Middle frontal gyrus (tissue), 1 donor: ENCODE measurements around the gene KCNA10.
A peak's percentile ranks its signal among the peaks of the same experiment; 100 is the strongest.
"Not testable (repeated sequence)": the region's sequence is repeated elsewhere in the genome, so short reads cannot be mapped to it uniquely, and the experiment has no call there.

Source experiments
- DNase-seq: peaks from one replicate; pipeline ENCODE4 v3.0.0-alpha.2; 2015; ENCODE audit warnings: low spot score; ENCODE audit errors: extremely low spot score

Gene KCNA10

DNA sequence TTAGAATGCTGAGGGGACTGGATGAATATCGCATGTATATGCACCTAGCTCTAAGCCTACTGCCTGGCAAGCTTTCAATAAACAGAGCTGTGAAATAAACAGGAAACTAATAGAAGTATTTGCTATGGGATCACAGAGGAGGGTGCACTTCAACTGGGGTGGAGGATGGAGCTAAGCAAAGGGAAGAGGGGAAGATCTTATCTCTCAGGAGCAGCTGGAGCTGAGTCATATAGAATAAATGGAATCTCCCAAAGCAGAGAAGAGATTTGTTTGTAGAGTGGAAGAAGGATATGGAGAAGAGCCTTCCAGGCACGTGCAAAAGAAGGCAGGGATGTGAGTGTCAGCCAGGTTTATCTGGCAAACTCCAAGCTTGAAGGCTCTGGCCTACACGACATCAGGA, 17.0 kb upstream of the KCNA10 start:
- DNase-seq: no peak

DNA sequence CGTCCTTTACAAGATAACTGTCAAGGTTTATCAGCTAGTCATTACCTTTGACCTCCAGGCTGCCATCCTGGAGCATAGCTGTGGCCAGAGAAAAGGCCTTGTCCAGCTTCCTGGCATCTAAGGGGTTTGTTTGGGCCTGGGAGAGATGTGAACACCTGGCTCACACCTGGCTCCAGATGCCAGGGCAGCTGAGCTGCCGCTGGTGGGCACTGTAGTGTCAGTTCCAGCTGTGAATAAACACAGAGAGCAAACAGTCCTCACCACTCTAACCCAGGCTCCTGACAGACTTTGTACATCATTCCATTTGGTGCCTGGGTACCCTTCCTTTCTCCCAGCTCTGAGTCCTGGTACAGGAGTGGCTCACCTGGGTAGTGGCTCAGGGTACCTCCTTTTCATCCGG, 14.3 kb upstream of the KCNA10 start:
- DNase-seq: no peak

DNA sequence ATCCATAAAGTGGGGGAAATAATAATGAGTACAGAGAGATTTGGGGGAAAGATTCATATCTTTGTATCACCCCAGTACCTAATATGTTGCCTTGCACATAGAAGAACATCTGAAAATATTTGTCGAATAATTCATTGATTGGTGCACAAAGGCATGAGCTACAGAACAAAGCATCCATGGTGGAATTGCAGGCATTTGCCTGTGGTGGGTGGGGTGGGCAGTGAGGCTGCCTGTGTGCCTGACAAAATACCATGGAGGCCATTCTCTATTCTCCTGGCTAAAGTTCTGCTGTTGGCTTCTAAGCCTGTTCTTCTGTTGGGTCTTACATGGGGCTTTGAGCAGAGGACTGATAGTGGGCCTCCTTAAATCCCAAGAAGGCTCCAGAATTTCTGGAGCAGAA, 10.0 kb upstream of the KCNA10 start:
- no peak for DNase-seq

DNA sequence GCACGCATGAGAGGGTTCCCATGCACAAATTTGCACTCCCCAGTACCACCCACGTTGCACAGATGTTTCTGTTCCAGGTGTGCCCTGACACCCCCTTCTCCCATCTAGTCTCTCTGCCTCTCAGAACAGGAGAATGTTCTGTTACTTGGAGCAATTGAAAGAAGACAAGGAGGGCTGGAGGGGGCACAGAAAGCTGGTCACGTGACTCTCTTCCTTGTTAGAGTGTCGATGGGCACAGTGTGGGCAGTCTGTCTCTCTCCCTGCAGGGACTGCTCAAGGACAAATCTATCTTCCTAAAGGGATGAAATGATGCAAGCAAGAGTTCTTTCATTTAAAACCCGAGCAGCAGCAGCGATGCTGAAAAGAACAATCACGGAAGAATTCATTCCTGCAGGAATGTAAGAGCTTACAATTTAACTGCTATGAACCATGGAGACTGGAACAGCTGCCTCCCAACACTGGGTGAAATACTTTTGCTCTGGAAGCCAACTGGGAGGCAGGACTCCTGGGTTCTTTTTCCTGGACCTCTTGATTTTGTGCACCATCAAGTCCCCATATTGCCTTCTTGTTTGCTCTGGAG, 7.3 kb upstream of the KCNA10 start:
- DNase-seq: no peak

DNA sequence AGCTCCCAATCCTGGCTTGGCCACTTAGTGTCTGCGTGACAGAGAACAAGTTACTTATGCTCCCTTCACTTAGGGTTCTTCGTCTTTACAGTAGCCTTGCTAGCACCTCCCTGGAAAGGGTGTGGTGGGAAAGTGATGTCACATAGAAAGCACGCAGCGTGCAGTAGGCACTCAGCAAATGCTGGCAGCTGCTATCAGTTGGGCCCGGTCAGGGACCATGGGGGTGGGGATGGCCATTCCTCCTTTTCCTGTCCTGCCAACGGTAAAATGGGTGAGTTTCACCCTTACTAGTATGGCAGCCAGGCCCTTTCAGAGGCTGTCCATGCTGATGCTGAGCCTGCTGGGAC, 6.2 kb upstream of the KCNA10 start:
- no peak for DNase-seq

DNA sequence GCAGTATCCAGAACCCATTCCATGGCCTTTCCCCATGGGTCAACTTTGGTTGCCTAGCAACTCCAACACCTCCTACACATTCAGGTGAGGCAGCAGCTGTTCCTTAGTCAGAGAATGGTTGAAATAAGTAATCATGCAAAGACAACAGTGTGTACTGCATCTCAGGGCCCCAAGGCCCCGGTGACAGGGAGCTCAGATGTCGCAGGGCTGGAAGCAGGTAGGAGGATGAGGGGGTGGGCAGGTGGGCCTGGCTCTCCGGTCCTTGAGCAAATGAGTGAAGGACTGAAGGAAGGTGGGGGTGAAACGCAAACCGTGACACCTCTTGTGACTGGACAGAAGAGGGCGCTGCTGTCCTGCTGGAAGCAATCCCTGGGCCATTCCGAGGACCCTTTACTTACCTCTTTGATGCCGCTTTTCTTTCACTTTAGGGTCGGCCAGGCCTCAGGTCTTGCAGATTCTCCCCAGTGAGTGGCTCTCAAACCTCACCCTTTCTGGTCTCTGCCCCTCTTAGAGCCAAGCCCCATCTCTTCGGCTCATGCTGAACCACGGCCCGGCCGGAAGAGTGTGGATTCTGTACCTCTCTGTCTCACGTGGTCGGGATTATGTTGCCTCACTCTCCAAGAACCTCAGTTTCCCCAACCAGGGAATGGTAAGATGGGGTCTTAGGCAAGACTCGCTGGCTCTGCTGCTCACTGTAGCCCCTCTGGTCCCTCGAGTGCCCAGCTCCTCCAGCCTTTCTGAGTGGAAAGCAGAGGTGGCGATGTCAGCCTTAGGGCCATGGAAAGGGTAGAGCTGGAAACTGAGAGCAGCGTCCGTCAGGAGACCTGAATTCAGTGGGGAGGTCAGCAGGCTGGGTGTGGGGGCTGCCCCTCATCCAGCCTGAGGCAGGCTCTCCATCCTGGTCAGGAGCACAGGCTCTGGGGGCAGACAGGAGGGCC, 5.6 kb upstream of the KCNA10 start:
- peak; percentile 14 for DNase-seq

DNA sequence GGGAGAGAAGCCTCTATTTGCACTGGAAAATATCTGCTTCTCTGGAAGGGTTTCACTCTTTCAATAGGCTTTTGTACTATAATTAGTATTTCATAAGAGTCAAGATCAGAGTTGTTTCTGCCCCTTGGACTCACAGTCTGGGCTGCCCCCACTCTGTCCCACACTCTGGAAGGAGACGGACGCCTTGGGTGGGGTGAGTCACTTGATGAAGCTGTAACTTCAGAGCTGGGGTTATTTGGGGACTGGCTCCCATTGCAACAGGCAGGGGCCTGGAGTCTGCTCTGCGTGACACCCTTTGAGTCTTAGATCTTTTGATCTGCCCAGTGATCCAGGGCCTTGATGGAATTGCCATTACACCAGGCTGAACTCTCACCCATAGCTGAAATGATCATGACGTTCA, 4.0 kb upstream of the KCNA10 start:
- no peak for DNase-seq

DNA sequence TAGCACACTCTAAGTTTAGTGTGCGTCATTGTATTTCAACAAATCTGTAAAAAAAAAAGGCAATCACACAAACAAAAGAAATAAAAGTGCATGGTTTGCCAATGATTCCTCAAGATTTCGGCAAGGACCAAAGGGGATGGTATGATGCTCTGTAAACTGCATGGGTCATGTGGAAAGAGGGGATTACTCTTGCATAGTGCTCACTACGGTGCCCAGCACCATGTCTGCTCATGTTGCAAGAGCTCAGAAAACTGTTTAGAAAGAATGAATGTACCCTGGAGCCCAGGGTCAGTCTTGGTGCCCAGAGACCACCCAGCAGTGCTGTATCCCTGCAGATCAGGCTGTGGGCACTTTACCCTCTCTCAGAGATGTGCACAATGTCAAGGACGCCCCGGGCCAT, 3.6 kb upstream of the KCNA10 start:
- no peak for DNase-seq

DNA sequence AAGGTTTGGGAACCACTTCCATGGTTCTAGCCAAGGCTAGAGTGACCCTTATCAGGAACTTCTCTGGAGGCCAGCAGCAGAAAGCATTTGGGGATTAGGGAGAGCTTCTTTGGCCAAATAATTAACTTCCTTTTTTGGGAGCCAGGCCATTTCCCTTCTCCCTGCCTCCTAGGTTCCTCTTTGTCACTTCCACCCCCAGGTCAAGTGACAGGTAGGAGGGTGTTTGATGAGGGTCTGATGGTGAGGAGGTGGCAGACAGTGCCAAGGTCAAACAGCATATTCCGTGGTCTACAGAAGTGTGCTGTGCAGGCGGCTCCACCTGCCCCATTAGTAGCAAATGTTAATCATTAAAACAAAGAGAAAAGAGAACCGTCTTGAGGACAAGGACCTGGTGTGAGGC, 1.9 kb upstream of the KCNA10 start:
- DNase-seq: no peak

DNA sequence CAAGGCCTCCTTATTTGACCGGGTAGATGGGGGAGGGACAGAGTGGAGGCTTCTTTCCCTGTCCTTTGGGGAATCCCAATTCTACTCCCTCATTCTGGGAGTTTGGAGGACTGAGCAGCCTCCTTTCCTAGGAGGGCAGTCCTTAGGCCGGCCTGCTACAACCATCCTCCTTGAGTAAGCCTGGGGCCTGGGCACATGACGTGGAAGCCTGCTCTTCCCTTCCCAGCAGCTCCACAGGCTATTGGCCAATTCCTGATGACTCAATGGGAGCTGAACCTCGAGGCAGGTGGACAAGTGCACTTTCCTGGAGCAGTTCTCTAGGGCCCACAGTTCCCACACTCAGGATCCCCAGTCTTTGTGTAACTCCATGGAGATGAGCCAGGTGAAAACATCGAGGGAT, 3.1 kb downstream of the KCNA10 start:
- no peak for DNase-seq

DNA sequence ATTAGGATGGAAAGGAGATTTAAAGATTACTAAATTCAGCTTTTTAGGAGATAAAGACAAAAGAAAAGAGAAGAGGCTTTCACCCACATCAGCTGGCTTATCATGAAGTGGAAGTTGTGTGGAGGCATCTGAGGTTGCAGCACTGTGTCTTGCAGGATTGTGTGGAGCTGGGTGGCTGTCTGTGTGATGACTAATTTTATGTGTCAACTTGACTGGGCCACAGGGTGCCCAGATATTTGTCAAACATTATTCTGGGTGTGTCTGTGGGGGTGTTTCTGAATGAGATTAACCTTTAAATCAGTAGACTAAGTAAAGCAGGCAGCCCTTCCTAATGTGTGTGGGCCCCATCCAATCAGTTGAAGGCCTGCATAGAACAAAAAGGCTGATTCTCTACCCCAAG, 3.9 kb downstream of the KCNA10 start:
- DNase-seq: no peak

DNA sequence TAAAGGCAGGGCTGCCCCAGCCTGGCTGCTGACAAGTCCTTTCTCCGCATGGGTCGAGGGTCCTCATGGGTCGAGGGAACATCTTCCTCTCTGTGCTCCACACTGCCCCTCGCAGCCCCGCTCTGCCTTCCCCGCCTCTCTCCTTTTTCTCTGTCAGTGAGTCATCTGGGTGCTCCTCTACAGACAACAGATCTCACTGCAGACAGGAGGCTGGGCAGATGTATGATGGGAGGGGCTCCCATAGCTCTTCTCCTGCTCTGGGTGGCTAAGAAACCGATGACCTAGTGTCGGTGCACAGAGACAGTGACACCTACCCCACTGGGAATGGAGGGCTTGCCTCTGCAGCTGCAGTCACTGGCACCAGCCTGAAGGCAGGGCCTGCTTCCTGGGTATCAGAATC, 5.5 kb downstream of the KCNA10 start:
- no peak for DNase-seq

DNA sequence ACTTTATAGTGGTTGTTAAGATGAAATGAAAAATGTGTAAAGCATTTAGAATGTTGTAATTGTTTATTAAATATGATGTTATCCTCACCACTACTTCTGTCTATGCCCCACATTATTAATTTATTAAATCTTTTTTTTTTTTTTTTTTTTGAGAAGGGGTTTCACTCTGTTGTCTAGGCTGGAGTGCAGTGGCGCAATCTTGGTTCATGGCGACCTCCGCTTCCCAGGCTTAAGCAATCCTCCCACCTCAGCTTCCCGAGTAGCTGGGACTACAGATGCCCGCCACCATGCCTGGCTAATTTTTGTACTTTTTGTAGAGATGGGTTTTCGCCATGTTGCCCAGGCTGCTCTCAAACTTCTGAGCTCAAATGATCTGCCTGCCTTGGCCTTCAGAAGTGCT, 7.5 kb downstream of the KCNA10 start:
- no peak for DNase-seq

DNA sequence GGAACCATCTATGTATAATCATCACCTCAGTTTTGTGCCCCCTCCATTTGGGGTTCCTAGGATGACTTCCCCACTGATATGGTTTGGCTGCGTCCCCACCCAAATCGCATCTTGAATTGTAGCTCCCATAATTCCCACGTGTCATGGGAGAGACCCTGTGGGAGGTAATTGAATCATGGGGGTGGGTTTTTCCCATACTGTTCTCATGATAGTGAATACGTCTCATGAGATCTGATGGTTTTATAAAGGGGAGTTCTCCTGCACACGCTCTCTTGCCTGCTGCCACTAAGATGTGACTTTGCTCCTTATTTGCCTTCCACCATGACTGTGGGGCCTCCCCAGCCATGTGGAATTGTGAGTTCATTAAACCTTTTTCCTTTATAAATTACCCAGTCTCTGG, 8.1 kb downstream of the KCNA10 start:
- DNase-seq: not testable (repeated sequence)

DNA sequence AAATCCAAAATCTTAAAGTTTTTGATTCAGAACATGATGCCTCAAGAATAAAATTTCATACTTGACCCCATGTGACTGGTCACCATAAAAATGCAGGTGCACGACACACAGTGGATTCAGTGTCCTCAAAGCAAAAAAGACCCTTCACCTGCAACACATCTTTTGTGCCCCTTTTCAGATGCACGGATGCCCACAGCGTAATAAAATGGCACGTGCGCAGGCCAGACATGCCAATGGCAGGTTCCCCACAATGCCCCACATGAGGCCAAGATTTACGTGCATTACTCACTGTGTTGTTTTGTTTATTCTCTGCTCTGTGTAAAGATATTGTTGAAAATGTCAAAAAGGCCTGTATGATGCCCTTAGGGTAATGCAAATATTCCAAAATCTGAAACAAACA, 9.3 kb downstream of the KCNA10 start:
- DNase-seq: no peak

DNA sequence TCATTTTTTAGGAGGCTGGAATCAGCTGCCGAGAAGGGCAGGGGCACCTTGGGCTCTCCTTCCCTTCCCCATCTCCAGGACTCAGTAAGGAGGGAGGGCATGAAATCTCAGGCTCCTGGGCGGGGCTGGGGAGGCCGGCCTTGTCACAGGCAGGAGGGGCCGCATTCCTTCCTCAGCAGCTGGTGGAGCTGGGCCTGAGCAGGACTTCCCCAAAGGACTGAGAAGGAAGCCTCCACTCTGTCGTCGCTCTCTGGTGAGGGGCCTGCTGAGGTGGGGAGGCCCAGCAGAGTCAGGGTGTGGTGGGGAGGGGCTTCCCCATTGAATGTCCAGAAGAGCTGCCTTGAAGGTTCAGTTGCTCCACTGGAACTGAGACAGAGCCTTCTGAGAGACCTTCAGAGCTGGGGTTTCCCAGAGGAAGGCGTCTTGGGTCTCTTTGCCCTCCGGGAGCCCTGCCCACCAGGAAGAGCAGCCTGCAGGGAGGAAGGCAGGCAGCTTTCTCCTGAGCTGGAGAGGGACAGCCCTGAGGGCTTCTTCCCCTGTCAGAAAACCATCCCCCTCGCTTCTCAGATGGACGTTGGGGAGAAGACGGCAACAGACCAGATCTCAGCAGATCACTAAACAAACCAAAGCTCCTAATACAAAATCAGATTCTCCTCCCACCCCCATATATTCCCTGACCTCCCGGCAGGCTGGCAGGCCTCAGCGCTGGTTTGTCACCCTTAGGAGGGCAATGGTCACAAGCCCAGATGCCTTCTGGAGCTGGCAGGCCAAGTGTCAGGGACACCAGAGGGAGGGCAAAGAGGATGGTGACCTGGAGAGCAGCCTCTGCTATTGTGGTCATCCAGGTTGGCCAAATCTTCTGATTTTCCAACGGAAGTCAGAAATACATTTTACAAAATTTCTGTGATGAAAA, 10.7 kb downstream of the KCNA10 start:
- no peak for DNase-seq

DNA sequence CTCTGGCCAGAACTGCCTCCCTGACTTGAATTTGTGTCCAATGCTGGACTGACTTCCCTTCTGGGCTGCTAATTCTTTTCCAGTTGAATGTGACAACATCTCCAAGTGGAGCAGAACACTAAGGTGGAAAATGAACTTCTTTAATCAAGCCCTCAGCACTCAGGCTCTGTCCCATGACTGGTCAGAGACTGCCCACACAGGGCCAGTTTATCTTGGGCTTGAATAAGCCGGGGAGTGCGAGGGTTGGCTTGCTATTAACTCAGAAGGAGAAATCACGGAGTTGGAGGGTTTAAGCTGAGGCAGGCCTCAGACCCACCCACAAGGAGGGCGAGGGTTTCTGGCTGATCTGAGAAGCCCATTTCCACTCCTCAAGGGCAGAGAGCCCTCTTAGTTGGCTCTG, 12.4 kb downstream of the KCNA10 start:
- no peak for DNase-seq

DNA sequence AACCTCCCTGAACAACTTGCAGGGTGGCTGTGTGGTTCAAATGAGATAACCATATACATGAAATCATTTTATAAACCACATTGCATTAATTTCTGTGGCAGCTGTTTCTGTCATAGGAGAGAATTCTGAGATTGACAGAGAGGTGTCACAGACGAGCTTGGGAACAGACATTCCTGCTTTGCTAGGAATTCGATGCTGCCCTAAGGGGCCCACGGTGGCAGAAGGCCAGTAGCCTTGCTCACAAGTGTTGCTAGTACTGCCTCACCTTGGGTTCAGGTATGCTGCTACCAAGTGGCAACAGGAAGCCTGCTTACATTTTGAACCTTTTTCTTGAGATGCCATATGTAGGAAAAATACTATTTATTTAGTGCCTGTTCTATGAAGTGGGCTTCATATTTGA, 13.4 kb downstream of the KCNA10 start:
- no peak for DNase-seq

DNA sequence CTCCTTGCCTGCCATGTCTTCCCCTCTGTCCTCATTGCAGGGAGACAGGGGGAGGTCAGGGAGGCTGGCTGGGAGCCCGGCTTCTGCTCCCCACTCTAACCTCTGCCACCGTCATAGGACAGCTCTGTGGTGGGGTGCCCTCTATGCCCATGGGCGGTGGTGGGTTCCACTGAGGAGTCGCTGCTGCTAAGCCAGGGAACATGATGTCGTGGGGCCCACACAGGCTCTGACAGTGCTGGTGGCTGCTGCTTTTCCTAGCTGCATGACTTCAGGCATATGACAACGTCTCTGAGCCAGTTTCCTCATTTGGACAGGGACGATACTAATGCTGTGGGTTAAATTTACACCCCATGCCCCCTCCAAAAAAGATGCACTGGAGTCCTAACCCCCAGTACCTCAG, 14.7 kb downstream of the KCNA10 start:
- no peak for DNase-seq

DNA sequence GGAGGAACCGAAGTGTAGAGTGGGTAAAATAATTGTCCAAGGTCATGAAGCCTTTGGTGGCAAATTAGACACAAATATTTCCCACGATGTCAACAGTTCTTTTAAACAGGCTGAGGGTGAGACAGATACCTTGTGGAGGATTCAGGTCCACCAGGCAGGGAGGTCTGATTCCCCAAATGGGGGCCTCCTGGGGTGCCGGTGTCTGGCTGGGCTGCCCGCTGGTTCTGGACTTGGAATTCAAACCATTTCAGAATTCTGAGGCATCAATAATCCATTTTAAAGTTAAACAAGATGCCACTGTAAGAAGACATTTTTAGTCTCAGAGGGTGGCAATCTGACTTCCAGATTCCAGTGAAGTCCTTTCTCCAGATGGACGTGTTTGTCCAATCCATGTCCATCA, 15.5 kb downstream of the KCNA10 start:
- DNase-seq: no peak

DNA sequence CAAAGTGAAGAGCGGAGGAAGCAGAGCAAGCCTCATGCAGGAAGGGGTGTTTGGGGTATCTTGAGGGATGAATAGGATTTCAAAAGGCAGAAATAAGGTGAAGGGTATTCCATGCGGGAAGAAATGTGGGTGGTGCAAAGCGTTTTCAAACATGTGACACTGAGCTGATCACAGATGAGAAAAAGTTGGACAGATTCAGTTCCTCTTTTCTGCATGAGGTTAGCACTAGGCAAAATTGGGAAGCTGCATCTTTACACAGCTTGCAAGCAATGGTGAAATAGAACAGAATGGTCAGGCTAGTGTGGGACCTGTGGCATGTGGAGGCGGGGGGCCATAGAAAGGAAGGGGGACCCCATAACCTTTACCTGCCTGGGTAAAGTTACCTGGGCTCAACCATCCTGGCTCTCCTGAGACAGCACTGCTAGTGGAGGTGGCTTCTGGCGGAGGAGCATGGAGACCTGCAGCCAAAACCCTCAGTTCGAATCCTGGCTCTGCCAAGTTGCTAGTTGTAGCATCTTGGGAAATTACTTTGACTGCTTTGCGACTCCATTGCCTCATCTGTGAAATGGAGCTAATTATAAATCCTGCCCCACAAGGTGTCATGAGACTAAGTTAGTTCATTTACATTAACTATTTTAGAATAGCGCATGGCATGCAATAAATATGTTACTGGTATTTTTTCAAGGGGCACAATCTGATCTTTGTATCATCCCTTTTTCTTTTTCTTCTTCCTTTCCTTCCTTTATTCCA, 16.4 kb downstream of the KCNA10 start:
- DNase-seq: no peak
